ENCODE data around the gene MPST. TPM values are rescaled to one million over a fixed set of nuclear protein-coding genes. Genes with fewer than 3 reads are reported as not detected.
"Not testable (repeated sequence)": the region's sequence is repeated elsewhere in the genome, so short reads cannot be mapped to it uniquely, and the experiment has no call there.

MPST gene
- total RNA-seq, 2 experiments from 2014 or later = 8.5 to 9.1 TPM

- no peaks in the 10 kb centered on the region for H3K36me3 Mint-ChIP-seq (ENCODE audit: low read depth)
- no peak overlapping the region for H3K4me3 Mint-ChIP-seq
- H3K27me3 Mint-ChIP-seq = peaks cover 16% of the 10 kb centered on the region
- H3K27ac Mint-ChIP-seq = no peak overlapping the region
- ATAC-seq = no peak
- H3K4me1 Mint-ChIP-seq (ENCODE audit: low read depth) = no peaks in the 10 kb centered on the region
- no peak for DNase-seq
- TF ChIP-seq CTCF (IDR thresholded peaks at IDR 0.05) = no peak
- CTCF ChIA-PET = interaction anchor here (1.3 to 2.7 kb wide), 3 partner anchors 9 to 60 kb away, joined by 5 to 23 read pairs (median 7); no protein-coding TSS in a partner anchor
- intact Hi-C loops (cut with micrococcal nuclease) = no loop called here
- POLR2A ChIA-PET = no interaction called here
- H3K9me3 Mint-ChIP-seq = peaks cover 19% of the 10 kb centered on the region
Observed at GRCh38 chr22:36985211-36985889, 34.2 kb upstream of the MPST start.

GRCh38 chr22:36986242-36986821 lies 33.2 kb upstream of the MPST start:
- peak; percentile 82 for DNase-seq
- H3K27me3 Mint-ChIP-seq = peaks cover 21% of the 10 kb centered on the region
- H3K9me3 Mint-ChIP-seq = peaks cover 19% of the 10 kb centered on the region
- POLR2A ChIA-PET = no interaction called here
- intact Hi-C loops (cut with micrococcal nuclease) = no loop called here
- peak; percentile 94 for TF ChIP-seq CTCF (IDR thresholded peaks at IDR 0.05)
- H3K4me3 Mint-ChIP-seq = no peak overlapping the region
- H3K36me3 Mint-ChIP-seq (ENCODE audit: low read depth) = no peaks in the 10 kb centered on the region
- H3K4me1 Mint-ChIP-seq (ENCODE audit: low read depth) = no peaks in the 10 kb centered on the region
- CTCF ChIA-PET = interaction anchor here (0.7 to 2.7 kb wide), 13 partner anchors 10 to 274 kb away, joined by 3 to 23 read pairs (median 4); no protein-coding TSS in a partner anchor
- no peak overlapping the region for H3K27ac Mint-ChIP-seq
- peak; percentile 55 for ATAC-seq

GRCh38 chr22:36988075-36988832 lies 31.3 kb upstream of the MPST start:
- H3K4me3 Mint-ChIP-seq = no peak overlapping the region
- no peak for ATAC-seq
- peaks cover 21% of the 10 kb centered on the region for H3K27me3 Mint-ChIP-seq
- H3K27ac Mint-ChIP-seq = no peak overlapping the region
- TF ChIP-seq CTCF (IDR thresholded peaks at IDR 0.05) = no peak
- CTCF ChIA-PET = interaction anchor here (0.6 to 2.7 kb wide), 5 partner anchors 11 to 272 kb away, joined by 3 to 23 read pairs (median 7); no protein-coding TSS in a partner anchor
- no peaks in the 10 kb centered on the region for H3K4me1 Mint-ChIP-seq (ENCODE audit: low read depth)
- no peaks in the 10 kb centered on the region for H3K36me3 Mint-ChIP-seq (ENCODE audit: low read depth)
- POLR2A ChIA-PET = interaction anchor here (0.7 kb wide), 2 partner anchors 11 to 19 kb away, joined by 3 read pairs; no protein-coding TSS in a partner anchor
- peaks cover 19% of the 10 kb centered on the region for H3K9me3 Mint-ChIP-seq
- intact Hi-C loops (cut with micrococcal nuclease) = no loop called here
- no peak for DNase-seq

- DNase-seq; H3K4me3 Mint-ChIP-seq; H3K36me3 Mint-ChIP-seq (ENCODE audit: low read depth); ATAC-seq; H3K4me1 Mint-ChIP-seq (ENCODE audit: low read depth); H3K27ac Mint-ChIP-seq; POLR2A ChIA-PET; intact Hi-C loops (cut with micrococcal nuclease): not testable (repeated sequence)
- Mint-ChIP-seq H3K9me3 (peaks cover 19% of the 10 kb centered on the region), H3K27me3 (peaks cover 21% of the 10 kb centered on the region)
- CTCF ChIA-PET = interaction anchor here (1.8 to 2.1 kb wide), 2 partner anchors 12 to 272 kb away, joined by 4 to 14 read pairs; no protein-coding TSS in a partner anchor
Observed at GRCh38 chr22:36989012-36989411, 30.5 kb upstream of the MPST start.

- ChIA-PET CTCF (interaction anchor here (1.3 to 3.1 kb wide), 2 partner anchors 13 to 134 kb away, joined by 4 to 14 read pairs; no protein-coding TSS in a partner anchor), POLR2A (no interaction called here)
- no peak overlapping the region for H3K27ac Mint-ChIP-seq
- intact Hi-C loops (cut with micrococcal nuclease) = no loop called here
- TF ChIP-seq CTCF (IDR thresholded peaks at IDR 0.05) = no peak
- no peak for ATAC-seq
- H3K4me3 Mint-ChIP-seq = no peak overlapping the region
- peaks cover 15% of the 10 kb centered on the region for H3K9me3 Mint-ChIP-seq
- no peak for DNase-seq
- H3K27me3 Mint-ChIP-seq = peaks cover 22% of the 10 kb centered on the region
- H3K4me1 Mint-ChIP-seq (ENCODE audit: low read depth) = no peaks in the 10 kb centered on the region
- no peaks in the 10 kb centered on the region for H3K36me3 Mint-ChIP-seq (ENCODE audit: low read depth)
Observed at GRCh38 chr22:36990457-36990856, 29.1 kb upstream of the MPST start.

Data from activated CD8-positive, alpha-beta T cell treated with anti-CD3 and anti-CD28 coated beads for 36 hours (primary cell).